NOMO-1 (cell line): ENCODE measurements around the gene PXDN.

Experiments
- DNase-seq, 2 experiments: peaks; one replicate each; lab custom pipeline; 2025; ENCODE audit not compliant: unreplicated experiment in 2 of 2; lab: John Stamatoyannopoulos, UW

PXDN gene

DNA sequence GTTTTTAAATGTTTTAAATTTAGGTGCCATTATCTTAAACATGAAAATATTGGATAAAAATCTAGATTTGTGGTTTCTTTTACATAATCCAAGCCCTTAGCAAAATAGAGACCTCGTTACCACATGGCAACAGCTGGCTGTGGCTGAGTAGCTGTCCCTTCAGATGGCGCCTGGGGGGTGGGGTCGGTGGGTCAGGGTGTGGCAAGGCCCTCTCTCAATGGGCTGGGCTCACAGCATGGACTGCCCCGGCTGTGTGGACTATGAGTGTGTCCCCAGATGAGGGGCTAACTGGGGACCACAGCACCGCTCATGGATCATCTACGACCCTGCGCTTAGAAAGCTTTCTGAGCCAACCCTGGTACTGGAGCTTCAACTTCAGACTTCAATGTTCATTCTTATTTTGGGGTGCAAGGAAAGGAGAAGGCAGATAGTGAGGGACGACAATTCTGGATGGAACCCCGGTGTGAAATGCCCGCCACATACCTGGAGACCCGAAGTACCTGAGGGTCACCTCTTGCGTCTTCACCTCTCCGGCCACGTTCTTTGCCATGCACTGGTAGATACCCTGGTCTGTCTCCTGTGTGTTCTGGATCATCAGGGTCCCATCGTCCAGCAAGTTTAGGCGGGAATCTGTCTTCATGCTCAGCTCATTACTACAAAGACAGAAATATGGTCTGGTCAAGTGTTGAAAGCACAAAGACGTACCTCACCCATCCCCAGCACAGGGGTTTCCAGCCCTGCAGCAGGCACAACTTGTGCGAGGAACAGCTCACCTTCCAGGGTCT lies 71.0 kb downstream of the PXDN start:
- DNase-seq = no peak

DNA sequence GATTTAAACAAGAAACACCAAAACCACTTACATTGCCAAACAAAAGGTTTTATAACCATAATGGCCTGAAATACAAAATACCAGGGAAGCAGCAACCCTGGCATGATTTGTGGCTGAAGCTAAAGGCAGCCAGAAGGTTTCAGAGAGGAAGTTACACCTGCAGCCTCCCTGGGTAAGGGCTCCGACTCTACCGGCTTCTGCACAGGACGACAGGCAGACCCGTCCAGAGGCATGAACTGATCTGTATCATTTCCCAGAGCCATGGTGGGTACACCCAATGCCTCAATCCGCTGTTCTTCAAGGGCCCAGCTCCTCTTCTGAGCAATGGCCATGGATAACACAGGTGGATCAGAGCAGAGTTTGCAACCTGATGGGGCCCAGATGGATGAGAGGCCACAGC lies 71.6 kb downstream of the PXDN start:
- no peak for DNase-seq

DNA sequence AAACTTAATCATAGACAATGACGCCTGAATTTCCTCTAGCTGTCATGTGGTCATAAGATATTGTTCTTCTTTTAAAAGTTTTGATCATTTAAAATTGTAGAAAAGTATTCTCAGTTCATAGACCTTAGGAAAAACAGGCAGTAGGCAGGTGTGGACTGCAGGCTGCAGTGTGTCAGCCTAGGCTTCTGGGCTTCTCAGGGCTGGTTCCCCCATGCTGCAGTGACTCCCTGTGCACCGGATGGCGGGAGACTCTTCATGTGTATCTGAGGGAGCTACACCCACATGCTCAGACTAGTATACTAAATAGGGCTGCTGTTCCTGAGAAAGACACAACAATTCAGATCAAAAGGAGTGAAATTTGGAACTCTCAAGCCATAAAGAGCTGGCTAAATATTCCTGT lies 72.4 kb downstream of the PXDN start:
- DNase-seq = no peak

DNA sequence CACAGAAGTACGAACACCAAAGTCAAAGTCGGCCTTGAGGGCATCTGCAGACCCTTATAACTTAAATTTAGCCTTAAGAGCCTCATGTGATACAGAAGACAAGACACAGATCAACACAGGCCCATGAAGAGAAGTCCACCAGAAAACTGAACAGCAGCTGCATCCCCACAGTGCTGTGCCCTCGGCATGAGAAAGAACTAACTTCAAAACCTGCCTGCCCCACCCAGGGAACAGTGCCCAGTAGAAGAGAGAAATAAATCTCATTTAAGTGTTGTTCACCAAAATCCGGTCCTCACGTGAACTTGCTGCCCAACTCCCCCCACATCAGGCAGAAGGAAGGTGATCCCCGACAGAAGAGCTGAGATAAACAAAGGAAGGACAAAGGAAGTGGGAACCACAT lies 73.7 kb downstream of the PXDN start:
- no peak for DNase-seq

DNA sequence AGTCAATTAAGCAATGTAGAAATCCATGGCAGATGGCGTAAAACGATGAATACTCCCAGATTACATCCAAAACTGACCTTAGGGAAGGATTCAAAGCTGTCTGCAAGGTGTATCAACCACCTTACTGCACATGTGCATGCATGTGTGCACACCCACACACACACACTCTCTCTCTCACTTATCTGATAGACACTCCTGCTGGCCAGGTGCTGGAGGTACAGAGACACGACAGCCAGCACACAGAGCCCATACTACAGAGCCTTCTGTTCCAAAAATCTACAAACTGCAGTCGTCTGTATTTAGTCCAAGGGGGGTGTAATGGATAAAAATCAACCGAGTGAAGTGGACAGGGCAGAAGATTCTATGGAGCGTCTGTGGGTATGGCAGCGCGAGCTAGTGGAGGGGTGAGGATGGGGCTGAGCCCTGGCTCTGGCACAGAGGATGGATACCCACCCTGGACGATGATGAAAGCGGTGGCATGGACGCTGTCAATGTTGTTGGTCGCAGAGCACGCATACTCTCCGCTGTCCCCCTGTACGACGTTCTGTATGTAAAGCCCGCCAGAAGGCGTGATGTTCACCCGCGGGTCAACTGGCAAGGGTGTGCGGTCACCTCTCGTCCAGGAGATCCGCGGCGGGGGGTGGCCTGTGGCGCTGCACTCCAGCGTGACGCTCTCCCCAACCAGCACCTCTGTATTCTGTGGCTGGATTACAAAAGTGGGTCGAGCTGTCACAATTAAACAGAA lies 78.4 kb downstream of the PXDN start:
- no peak for DNase-seq

DNA sequence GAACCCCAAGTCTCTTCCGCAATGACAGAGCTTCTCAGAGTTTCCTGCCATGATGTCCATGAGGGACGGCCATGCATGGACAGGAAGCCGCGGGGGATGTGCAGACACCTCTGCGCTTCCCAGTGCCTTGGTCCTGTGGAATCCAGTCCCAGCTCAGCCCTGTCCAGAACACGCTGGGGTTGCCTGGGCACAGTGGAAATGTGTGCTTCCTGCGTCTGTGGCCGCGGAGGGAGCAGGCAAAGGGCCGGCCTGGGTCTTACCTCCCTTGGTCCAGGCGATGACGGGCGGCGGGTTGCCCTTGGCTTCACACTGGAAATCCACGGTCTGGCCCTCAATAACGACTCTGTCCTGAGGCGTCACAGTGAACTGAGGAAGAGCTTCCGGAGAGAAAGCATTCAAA lies 79.6 kb downstream of the PXDN start:
- DNase-seq = no peak

DNA sequence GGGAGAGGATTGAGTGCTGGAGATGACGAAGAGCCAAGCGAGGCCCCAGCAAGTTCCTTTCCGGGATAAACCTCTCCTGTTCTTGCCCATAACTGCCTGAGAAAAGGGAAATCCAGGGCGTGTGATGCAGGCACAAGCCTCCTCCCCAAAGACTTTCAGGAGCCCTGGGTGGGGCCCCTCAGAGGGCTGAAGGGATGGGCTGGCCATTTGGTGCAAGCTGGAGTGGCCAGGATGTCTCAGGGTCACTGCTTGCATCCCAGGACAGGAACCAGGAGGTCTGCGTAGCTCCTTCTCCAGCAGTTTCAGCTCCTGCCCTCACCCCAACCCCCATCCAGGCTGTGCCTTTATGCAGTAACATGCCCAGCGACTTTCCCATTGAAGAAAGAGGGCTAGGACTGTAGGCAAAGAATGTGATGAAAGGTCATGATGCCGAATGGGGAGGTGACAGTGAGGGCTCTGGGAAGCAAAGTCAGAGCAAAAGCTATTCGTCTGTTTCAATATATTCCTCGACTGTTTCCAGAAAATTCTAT lies 80.2 kb downstream of the PXDN start:
- no peak for DNase-seq

DNA sequence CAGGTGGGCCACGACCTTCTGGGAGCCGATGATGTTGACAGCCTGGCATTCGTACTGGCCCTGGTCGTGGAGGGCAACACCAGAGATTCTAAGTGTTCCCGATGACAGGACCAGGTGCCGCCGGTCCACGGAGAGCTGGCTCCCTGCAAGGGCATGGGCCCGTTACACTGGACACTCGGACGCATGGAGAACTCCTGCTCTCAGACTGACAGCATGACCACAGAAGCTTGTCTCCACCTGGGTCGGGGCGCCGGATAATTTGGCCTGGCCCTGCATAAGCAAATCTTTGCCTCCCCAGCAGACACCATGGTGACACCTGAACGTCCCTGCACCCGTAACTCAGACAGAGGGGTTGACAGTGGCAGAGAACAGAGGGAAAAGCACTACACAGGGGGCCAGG lies 80.7 kb downstream of the PXDN start:
- no peak for DNase-seq

DNA sequence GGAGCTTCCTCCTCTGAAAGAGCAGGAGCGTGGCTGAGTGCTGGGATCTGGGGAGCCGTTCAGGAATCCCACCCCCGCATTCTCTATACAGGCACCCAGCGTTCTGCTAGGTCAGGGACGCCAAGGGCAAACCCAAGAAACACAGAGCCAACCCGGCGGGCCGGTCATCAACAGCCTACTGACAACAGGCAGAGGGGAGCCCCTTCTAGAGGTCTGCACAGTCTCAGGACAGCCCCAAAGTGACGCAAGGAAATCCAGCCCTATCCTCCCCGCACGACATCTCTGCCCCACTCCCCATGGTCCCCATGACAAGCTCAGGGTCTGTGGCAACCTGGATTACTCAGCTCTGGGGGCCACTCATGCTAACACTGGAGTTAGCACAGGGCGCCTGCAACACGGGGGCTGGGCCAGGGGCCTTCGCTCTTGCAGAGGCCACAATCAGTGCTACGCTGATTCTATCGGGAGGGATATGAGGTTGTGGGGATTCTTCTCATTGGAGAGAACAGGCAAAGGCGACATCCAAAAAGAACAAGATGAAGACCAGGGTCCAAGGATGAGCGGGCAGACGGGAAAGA lies 81.6 kb downstream of the PXDN start:
- DNase-seq = no peak

DNA sequence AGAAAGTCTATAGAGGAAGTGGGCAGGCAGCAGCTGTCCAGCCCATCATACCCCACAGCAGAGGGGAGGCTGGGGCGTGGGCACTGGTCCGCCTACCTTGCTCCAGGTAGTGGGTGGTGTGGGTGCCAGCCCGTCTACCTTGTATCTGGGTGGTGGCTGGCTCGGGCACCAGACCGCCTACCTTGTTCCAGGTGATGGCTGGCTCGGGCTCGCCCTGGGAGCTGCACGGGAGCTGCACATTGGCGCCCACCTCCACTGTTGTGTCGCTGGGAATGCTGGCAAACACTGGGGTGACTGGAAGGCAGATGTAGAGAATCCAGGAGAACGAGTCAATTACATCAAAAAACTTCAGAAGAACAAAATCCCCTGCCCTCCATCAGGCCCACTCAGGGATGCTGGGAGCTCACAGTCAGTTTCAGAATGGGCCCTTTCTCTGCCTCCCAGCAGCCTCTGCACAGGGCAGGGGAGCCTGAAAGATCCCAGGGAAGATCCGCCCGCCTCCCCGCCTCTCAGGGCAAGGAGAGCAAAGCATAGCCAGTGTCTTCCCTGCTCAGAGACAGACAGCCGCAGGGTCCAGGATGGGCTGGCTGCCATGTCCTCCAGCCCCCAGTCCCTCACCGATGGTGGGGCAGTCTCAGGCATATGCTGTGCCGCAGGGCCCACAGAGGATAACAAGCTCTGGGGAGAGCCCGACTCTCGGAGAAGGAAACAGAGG lies 82.3 kb downstream of the PXDN start:
- no peak for DNase-seq

DNA sequence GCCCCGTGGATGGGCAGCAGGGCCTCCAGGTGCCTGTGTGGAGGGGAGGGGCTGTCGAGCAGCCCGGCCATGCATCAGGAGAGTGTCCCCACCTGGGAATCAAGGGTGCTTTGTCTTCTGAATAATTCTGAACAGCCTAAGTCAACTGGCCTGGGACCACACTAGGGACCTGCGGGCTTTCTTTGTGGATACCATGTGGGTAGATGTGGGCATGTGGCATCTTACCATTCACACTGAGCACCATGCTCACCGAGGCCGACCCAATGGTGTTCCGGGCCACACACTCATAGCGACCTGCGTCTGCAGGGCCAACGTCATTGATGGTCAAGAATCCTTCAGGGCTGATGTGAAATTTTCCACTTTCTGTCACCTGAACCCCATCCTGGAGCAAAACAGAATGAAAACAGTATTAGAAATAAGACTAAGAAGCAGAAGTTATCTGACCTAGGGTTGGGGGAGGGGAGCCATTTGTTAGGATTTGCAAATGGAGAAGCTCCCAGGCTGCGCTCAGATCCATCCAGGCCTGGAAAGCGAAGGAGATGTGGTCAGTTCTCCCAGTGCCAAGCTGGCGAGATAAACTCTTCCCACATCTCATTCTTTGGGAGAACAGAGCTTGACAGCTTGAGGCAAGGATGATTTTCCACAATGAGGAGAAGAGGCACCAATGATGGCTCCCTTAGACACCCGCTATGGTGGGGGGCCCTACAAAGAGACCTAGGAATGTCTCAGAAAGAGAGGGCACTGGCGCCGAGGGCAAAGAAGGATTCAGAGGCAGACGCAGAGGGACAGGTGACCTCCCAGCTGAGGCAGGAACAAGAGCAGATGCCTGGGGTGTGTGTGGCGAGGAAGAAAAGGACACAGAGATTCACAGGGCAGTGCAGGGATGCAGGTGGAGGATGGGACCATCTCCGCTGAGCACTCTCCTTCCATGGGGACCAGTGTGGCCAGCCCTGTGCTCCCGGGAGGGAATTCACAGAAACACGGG lies 83.4 kb downstream of the PXDN start:
- no peak for DNase-seq

DNA sequence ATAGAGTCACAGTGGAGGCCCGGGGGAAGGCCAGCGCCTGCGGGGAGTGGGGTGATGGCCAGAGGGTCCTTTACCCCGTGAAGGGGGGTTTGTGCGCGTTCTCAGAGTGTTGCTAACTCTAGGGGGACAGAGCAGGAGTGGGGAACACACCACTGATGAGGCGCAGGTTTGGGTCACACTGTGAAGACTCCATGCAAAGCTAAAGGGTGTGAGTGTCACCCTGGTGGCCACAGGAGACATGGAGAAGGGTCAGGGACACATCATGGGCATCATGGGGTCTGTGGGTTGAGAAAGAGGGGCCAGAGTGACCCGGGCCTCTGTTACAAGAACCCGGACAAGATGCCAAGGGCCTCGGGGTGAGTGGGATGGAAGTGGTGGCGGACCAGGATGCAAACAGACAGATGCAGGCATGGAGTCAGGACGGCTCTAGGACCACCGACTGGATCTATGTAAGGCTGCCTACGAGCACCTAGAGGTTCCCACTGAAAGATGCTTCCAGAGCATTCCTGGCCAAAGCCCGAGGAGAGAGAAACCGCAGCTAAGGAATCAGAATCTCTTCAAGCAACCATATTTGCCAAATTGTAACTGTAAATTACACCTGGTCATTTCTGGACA lies 84.3 kb downstream of the PXDN start:
- no peak for DNase-seq

DNA sequence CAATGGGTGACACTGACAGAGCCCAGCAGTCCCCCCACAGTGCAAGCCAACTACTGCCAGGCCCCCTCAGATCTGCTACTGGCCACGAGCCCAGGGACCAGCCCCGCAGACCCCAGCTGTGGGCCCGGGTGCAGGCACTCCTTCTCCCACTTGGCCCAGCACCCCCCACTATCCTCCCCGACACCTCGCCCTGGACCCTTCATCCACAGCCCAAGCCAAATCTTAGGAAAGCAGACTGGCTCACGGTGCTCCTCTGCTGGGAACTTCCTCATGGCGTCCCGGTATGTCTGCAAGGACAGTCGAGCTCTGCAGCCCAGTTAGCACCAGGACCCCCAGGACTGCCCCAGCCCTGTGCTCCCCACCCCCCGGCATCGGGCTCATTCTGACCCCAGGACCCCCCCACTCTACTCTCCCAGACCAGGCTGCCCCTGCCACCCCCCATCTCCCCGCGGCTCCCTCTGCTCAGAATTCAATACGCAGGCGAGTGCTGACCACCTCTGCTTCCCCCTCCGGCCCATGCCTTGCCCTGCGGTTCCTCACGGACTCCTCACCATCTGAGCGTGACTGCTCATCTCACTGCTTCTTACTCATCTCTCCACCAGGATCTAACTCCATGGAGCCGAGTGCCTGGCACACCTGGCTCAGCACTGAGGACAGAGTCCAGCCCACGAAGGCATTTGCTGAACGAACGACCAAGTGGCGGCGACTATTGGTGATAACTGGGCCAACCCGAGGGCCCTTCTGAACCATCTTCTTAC lies 85.7 kb downstream of the PXDN start:
- DNase-seq = no peak

DNA sequence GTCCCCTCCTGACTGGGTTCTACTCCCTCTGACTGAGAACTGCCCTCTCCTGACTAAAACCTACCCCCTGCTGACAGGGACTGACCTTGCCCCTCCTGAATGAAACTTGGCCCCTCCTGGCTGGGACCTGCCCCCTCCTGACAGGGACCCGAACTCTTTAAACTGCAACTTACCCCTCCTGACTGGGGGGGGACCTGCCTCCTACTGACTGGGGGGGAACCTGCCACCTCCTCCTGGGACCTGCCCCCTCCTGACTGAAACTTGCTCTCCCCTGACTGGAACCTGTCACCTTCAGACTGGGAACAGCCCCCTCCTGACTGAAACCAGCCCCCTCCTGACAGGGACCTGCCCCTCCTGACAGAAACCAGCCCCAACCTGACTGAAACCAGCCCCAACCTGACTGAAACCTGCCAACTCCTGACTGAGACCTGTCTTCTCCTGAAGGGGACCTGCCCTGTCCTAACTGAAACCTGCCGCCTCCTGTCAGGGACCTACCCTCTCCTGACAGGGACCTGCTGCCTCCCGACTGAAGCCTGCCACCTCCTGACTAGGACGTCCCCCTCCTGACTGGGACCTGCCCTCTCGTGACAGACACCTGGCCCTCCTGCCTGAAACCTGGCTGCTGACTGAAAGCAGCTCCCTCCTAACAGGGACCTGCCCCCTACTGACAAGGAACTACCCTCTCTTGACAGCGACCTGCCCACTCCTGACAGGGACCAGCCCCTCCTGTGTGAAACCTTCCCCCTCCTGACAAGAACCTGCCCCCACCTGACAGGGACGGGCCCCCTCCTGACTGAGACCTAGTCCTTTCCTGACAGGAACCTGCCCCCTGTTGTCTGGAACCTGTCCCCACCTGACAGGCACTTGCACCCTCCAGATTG lies 87.1 kb downstream of the PXDN start:
- DNase-seq = no peak

DNA sequence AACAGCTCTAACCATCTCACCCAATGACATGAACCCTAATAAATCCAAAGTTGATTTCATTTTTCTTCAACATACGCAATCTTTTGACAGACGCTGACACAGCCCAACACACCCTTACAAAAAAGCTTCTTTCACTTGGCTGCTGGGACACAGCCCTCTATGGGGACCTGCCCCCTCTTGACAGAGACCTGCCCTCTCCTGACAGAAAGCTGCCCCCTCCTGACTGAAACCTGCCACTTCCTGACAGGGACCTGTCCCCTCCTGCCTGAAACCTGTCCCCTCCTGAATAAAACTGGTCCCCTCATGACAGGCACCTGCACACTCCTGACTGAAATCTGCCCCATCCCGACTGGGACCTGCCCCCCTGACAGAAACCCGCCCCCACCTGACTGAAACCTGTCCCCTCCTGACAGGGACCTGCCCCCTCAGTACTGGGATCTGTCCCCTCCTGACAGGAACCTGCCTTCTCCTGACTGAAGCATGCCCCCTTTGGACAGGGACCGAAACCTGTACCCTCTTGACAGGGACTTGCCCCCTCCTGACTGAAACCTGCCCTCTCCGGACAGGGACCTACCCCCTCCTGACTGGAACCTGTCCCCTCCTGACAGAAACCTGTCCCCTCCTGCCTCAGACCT lies 87.9 kb downstream of the PXDN start:
- no peak for DNase-seq

DNA sequence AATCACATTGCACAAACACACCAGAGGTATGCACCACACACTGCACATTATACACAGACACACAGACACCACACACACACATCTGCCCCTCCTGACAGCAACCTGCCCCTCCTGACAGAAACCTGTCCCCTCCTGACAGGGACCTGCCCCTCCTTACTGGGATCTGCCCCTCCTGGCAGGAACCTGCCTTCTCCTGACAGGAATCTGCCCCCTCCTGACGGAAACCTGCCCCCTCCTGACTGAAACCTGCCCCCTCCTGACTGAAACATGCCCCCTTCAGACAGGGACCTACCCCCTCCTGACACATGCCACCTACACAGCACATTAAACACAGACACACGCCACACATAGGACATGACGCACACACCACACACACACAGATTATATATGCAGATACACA lies 88.9 kb downstream of the PXDN start:
- no peak for DNase-seq

DNA sequence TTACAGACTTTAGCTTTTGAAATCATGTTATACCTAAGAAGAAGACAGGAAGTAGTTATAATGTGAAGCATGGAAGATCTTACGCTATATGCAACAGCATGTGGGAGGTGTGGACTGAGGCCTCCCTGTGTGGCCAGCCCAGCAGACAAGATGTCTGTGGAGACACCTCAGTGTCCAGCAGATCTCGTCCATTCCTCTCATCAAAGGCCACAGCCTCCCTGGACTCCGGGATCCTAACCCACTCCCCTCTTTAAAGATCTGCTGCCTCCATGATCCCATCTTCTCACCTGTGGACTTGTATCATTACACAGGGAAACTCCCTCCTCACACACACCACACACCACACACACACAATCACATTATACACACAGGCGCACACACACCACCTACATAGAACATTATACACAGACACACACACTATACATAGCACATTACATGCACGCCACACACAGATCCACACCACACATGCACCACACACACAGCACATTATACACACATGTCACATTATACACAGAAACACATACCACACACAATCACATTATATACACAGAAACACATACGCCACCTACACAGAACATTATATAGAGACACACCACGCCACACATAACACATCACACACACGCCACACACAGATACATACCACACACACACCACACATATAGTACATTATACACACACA lies 89.5 kb downstream of the PXDN start:
- no peak for DNase-seq
